Tibial nerve (tissue), 4 donors: Measurements from ENCODE around the gene IL17C.

ENCODE experiments used
- EP300 ChIP-seq, 2 donors: sonication (generic); formaldehyde crosslinking; IDR thresholded peaks; one replicate each; pipeline ENCODE4 v1.6.1; 2017; ENCODE audit warnings: antibody characterized with exemption in 2 of 2, mild to moderate bottlenecking in 1 of 2
- POLR2A ChIP-seq, 2 donors: fragments of 450-650 bp; IDR thresholded peaks; one replicate each; pipeline ENCODE4 v1.6.1; 2017; ENCODE audit warnings: antibody characterized with exemption in 2 of 2, mild to moderate bottlenecking in 2 of 2, moderate library complexity in 2 of 2
- TF ChIP-seq, protein P1 (sequence below), 5 experiments: fragments of 200-600 bp in 3 of 5; fragments of 450-650 bp in 2 of 5; sonication (generic) in 3 of 5; IDR thresholded peaks; one replicate each; pipeline ENCODE4 v1.5.1; 2016 to 2019; ENCODE audit warnings: antibody characterized with exemption in 5 of 5, mild to moderate bottlenecking in 3 of 5, moderate library complexity in 2 of 5

DNA sequence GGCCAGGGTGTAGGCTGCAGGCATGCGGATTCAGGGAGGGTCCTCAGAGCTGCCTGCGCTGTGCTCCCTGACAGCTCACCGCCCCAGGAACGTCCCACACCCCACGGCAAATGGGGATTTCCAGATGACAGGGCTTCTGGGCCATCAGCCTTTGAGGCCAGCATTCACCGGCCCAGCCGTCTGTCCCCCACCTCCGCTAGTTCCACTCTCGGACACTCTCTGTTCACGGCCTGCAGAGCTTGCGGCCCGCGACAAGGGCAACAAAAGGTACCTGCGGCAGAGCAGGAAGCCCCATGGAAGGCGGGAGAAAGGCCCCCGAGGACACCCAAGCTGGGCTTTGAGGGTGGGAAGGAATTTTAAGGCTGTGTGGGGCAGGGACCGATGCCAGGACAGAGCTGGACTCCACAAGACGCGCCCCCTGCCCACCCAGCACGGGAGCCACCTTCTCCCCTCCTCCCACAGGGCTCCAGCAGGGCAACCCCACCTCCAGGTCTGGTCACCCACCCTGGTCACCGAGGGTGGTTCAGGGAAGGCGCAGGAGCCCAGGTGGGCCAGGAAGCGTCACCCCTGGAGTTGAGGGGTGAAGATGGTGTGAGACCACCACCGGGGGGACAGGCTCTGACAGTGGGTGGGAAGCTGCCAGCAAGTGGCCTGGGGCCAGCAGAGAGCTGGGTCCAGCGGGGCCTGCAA is 18.1 kb downstream of the IL17C start:
- TF ChIP-seq, protein P1, sequence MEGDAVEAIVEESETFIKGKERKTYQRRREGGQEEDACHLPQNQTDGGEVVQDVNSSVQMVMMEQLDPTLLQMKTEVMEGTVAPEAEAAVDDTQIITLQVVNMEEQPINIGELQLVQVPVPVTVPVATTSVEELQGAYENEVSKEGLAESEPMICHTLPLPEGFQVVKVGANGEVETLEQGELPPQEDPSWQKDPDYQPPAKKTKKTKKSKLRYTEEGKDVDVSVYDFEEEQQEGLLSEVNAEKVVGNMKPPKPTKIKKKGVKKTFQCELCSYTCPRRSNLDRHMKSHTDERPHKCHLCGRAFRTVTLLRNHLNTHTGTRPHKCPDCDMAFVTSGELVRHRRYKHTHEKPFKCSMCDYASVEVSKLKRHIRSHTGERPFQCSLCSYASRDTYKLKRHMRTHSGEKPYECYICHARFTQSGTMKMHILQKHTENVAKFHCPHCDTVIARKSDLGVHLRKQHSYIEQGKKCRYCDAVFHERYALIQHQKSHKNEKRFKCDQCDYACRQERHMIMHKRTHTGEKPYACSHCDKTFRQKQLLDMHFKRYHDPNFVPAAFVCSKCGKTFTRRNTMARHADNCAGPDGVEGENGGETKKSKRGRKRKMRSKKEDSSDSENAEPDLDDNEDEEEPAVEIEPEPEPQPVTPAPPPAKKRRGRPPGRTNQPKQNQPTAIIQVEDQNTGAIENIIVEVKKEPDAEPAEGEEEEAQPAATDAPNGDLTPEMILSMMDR (IDR thresholded peaks at IDR 0.05), result no peak
- TF ChIP-seq POLR2A (IDR thresholded peaks at IDR 0.05) (no peak), EP300 (IDR thresholded peaks at IDR 0.05) (no peak)
